ENCODE data around the gene TRAPPC3.
"Not testable (repeated sequence)": the region's sequence is repeated elsewhere in the genome, so short reads cannot be mapped to it uniquely, and the experiment has no call there.

TRAPPC3 gene

DNA sequence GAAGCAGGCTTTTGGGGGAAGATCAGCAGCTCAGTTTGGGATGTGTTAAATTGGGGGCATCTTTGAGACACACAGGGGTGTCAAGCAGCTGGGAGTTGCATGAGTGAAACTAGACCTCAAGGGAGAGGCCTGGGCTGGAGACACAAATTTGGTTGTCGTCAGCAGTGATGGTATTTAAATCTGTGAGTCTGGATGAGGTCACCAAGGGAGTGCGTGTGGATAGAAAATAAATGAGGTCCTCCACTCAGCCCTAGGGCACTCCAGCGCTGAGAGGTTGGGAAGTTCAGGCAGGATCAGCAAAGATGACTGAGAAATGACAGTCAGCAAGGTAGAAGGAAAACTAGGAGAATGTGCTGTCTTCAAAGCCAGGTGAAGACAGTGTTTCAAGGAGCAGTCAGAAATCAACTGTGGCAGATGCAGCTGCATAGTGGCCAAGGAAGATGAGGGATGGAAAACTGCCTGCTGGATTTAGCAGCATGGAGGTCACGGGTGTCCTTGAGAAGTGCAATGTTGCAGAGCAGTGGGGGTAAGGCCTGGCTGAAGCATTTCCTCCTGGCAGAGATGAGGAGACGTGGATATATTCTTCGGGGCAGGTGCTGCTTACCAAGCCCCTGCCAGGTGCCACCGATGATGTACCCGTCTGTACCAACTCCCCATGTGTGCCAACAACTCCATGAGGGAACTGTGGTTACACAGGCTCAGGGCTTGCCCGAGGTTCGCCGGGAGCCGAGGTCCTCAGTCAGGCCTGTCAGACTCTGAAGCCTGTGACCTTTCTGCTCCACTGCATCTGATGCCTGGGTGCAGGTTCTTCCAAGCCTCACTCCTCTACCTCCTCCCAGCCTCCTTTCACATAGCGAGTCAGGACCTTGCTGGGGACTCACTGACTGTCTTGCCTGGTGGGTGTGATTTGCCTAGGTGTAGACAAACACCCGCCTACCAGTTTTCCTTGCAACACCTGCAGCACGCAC is 17.9 kb upstream of the TRAPPC3 start:
- no peak for DNase-seq (ENCODE audit: low read depth in 2 of 2)

DNA sequence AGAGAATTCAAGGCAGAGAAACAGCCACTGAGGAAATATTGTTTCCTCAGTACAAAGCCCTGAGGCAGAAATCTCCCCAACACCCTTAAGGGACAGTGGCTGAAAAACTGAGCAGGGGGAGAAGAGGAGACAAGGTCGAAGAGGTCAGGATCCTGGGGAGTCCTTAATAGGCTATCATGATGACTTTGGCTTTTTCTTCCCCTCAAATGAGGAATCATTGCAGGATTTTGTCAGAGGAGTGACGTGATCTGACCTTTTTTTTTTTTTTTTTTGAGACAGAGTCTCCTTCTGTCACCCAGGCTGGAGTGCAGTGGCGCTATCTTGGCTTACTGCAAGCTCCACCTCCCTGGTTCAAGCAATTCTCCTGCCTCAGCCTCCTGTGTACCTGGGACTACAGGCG is 16.9 kb upstream of the TRAPPC3 start:
- no peak for DNase-seq (ENCODE audit: low read depth in 2 of 2)

DNA sequence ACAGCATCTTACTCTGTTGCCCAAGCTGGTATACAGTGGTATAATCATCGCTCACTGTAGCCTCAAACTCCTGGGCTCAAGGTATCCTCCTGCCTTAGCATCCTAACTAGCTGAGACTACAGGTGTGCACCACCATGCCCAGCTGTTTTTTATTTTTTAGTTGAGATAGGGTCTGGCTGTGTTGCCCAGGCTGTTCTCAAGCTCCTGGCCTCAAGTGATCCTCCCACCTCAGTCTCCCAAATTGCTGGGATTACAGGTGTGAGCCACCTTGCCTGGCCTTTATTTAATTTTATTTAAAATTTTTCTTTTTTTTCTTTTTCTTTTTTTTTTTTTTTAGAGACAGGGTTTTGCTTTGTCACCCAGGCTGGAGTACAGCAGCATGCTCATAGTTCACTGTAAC is 15.9 kb upstream of the TRAPPC3 start:
- DNase-seq (ENCODE audit: low read depth in 2 of 2), result no peak

GRCh38 chr1:36164361-36164760 is 15.1 kb upstream of the TRAPPC3 start:
- DNase-seq (ENCODE audit: low read depth in 2 of 2), result no peak

GRCh38 chr1:36163426-36163825 is 14.1 kb upstream of the TRAPPC3 start:
- DNase-seq (ENCODE audit: low read depth in 2 of 2), result no peak

- no peak for DNase-seq (ENCODE audit: low read depth in 2 of 2)
Observed at GRCh38 chr1:36162680-36163239, 13.5 kb upstream of the TRAPPC3 start.

GRCh38 chr1:36161641-36162531 is 12.6 kb upstream of the TRAPPC3 start:
- no peak for DNase-seq (ENCODE audit: low read depth in 2 of 2)

DNA sequence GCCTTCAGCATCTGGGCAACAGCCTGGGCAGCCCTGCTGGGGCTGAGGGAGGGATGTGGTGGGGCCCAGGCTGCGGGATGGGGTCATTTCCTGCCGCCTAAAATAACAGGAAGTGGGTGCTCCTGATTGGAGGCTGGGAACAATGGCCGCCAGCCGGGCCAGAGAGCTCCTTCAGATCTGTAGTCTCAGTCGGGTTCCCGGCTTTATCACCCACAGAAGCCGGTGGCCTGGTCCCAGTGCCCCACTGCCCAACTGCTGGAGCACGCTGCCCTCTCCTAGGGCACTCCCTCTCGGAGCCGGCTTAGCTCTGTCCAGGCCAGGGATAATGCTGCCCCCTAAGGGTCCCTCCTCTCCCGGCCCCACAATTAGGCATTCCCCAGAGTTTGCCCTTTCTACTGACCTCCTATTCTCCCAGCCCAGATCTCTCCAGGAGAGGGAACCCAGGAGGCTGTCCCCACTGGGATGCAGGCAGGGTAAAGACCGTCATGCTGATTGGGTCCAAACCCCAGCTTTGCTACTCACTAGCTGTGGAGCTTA is 11.7 kb upstream of the TRAPPC3 start:
- DNase-seq (ENCODE audit: low read depth in 2 of 2), result no peak

GRCh38 chr1:36160388-36160948 is 11.2 kb upstream of the TRAPPC3 start:
- DNase-seq (ENCODE audit: low read depth in 2 of 2), result no peak

DNA sequence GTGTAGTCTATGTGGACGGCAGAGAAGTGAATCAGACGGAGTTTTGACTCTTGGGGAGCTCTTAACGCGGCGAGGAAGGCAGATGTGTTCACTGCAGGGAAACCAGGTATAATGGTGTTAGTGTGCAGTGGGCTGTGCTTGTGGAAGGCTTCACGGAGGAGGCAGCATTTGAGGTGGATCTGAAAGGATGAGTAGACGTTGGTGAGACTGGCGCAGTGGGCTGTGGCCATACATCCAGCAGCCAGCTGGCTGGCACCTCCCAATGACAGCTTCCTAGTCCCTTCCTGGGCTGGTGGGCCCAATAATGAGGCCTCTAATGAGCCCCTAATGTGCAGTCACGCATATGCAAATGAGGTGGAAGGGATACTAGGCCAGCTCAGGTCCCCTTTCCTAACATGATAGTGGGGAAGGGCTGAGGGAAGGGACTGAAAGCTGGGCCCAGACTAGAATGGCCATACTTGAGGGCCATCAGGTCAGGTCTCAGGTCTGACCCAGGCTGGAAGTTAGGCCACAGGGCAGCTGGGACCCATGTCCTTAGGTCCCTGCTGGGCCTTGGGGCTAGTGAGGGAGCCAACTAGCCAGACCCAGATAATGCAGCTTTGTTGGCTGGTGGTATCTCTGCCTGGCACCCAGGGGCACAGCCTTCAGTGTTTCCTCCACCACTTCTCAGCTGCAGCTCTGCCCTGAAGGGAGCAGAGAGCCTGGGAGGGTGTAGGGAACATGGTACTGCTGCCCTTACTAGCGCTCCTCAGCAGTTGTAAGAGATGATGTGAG is 10.5 kb upstream of the TRAPPC3 start:
- no peak for DNase-seq (ENCODE audit: low read depth in 2 of 2)

- DNase-seq (ENCODE audit: low read depth in 2 of 2), result not testable (repeated sequence)
Observed at GRCh38 chr1:36158827-36159252, 9.6 kb upstream of the TRAPPC3 start.

DNA sequence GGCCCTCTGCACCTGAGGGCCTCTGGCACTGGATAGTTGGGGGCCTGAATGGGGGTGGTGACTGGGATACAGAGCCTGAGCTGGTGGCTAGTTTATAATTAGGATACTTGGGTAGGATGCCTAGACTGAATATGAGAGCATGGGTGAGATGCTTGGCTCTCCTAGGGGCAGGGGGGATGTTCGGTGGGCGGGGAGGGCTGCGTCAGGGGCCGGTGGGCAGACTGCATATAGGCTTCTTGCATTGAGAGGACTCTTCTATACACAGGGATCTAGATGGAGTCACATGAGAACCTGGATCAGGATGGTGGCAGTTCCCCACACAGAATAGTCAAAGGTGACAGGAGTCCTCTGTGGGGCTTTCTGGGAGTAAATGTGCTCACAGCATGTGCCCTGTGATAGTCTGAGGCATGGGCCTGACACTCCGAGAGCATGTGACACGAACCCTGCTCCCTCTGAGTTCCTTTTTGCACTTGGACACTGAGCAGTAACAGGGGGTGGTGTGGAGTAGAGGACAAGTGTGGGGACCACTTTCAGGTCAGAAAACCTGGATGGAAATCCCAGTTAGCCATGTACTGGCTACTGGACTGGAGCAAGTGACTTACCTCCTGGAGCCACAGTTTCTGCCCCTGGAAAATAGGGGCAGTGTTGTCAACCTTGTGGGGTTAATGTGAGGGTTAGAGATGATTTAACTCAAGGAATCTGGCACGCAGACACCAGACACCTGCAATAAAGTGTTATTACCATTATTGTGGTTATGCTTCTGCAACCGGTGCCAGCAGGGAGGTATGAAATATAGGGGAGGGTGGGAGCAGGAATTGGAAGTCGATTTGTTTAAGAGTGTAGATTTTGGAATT is 8.9 kb upstream of the TRAPPC3 start:
- no peak for DNase-seq (ENCODE audit: low read depth in 2 of 2)

DNA sequence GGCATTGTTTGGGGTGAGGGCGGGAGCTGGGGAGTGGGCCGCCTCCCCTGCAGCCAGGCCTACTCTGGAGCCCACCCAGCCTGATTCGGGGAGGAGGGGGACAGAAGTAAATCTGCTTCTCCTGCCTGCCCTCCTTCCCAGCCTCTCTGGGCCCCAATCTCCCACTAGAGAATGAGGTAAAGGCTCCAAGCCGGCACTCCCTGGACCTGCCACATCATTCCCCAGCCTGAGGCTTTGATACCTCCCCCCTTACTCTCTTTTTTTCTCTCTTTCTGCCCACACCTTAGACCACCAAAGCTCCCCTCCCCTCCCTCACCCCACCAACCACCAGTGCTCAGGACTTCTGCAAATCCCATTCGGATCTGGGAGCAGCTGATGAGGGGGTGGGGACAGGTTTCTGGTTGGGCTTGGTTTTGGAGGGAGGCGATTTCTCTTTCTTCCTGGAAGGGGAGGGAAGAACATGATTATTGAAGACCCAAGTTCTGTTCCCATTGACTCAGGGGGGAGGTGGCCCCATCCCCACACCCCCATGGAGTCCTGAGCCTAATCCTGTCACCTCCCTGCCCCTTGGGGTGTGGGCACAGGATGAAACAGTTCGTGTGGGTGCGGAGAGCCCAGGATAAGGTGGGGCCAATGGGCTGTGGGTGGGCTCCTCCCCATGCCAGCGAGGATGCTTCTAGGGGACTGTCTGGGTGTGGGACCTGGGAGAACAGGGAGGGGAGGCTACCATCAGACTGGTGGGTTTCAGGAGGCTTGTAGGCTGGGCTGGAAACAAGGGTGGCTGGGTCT is 8.0 kb upstream of the TRAPPC3 start:
- DNase-seq (ENCODE audit: low read depth in 2 of 2), result no peak

GRCh38 chr1:36156329-36157114 is 7.2 kb upstream of the TRAPPC3 start:
- DNase-seq (ENCODE audit: low read depth in 2 of 2), result peak in 1 of 2 donors; percentile 50

DNA sequence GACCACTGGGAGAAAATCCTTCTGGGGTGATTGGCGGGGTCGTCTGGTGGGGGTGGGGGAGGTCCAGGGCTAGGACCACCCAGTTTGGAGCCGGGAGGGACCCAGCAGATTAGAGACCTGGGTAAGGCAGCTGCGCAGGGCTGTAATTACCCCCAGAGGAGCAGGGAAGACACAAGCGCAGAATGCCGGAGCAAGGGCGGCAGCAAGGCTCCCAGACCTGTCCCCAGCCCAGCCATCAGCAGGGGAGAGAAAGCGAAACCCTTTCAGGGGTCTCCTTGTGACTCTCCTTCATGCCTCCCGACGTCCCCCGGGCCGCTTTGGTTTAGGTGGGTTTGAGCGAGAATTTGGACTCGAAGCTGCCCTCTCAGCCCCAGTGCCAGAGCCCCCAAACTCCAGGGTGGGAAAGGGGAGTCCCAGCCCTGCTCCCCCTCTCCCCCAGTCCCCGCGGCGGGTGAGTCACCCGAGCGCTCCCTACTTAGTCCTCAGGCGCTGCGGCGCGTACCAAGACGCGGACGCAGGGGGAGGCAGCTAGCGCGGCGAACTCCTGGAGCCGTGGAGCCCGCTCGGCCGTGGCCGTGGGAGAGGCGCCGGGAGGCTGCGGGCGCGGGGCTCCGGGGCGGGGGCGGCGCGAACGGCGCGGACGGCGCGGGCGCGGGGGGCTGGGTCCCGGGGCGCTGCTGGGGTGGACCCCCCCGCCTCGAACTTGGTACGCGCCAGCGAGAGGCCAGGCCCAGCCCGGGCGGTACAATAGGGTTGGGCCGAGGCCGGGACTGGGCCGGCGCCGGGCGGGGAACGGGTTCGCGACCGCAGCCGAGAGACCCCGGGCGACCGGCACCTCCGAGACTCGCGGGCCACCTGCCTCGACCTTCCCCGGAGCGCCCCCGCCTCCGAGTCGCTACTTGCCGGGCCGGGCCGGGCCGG is 6.4 kb upstream of the TRAPPC3 start, which contains the start of gene MAP7D1:
Gene MAP7D1 (plus strand): TSS at position 753 of the 921 bp plus-strand sequence. CDS start 258 bp downstream, outside the sequence.
- DNase-seq (ENCODE audit: low read depth in 2 of 2), result peak; percentile 65 to 72

DNA sequence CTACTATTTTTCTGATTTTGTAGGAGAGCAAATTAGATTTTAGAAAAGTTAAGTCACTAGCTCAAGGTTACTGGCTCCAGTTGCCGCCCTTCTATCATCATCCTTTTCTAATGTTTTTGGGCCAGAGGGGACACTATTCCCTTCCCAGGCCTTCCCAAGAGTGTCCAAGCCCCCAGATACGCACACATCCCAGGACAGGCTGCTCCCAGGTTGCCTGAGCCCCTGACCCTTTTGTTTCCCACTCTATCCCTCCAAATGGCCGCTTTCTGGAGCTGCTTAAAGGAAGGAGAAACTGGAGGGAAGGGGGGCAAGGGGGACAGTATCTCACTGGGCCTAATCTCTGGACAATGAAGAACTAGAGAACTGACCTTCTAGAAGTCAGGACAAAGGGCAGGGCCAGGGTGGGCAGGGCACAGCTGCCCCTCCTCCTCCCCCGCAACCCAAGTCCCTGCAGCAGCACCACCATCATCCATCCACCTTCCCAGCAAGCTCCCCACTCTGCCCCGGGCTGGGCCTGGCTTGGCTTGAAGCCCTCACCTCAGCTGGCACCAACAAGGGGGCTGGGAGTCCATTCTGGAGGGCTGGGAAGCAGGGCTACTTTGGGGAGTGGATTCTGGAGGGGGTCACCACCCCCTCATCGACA is 5.6 kb upstream of the TRAPPC3 start:
- no peak for DNase-seq (ENCODE audit: low read depth in 2 of 2)

Data from stimulated activated CD4-positive, alpha-beta T cell treated with anti-CD3 and anti-CD28 coated beads, Interleukin-1b, Interleukin-23, amount 100 ng/mL, for 1 hour (primary cell).